NCI-H146 treated with DMSO at 0.1 percent for 48 hours (cell line): ENCODE data around the gene CSPG5.

Experiments used
- DNase-seq: peaks from one replicate; lab custom pipeline; 2025; ENCODE audit not compliant: unreplicated experiment; lab: John Stamatoyannopoulos, UW

The CSPG5 gene

DNA sequence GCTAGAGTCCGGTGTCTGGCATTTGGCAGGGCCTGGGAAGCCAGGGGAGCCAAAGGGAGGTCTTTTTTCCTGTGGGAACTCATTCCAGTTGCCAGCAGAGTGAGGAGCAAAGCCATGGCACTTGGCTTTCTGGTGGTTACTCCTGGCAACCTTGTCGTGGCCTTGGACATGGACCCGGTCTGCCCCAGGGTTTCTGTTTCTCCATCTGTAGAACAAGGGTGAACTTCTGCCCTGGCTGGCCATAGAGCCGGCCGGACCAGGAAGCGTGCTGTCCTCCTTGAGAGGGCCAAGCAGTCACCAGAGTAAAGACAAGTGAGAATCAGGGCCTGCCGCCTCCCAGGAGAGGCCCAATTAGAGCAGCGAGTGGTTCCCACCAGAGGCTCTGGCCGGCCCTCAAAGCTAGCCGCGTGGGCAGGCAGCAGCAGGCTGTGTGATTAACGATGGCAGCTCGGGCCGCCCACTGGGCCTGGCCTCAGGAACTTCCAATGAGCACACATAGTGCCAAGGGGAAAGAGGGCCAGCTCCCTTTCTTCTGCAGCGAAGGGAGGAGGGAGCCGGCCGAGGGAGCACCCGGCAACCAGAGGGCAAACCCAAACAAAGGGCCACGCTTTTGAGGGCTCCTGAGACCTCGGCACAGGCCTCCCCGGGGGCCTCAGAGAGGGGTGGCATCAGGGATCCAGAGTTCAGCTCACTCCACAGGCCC, 36.0 kb downstream of the CSPG5 start:
- no peak for DNase-seq

DNA sequence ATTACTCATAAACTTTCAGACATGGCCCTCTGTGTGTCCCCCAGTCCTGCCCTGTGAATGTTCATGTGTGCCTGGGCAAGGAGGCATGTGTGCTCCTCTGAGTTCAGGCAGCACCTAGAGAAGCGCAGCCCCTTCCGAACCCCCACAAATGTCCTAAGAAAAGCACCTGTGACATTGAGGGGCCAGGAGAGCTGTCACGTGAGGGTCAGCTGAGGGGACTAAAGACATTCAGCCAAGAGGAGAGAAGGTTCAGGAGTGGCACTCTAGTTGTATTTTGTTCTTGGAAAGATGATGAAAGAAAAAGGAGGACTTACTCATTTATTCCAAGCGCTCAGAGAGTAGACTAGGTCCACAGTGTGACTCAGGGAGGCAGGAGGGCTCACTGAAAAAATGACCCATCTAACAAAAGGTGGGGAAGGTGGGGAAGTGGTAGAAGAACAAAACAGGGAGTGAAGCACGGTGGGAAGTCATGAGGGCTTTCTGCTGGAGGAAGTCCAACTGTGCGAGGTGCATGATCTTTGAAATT, 37.0 kb downstream of the CSPG5 start:
- DNase-seq = no peak

DNA sequence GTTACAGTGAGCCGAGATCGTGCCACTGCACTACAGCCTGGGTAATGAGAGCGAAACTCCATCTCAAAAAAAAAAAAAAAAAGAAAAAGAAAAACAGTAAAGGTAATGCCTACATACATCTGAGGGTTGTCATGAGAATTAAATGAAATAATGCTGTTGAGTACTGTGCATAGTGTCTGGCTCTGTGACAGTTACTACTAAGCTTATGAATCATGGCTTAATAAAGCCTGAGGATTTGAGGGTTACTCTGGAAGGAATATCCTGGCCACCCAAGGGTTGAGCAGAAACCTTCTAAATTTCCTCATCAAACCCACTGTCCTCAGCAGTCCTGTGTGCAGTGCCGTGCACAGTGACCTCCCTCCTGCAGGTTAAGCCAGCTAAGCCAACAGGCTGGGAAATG, 38.4 kb downstream of the CSPG5 start:
- no peak for DNase-seq

DNA sequence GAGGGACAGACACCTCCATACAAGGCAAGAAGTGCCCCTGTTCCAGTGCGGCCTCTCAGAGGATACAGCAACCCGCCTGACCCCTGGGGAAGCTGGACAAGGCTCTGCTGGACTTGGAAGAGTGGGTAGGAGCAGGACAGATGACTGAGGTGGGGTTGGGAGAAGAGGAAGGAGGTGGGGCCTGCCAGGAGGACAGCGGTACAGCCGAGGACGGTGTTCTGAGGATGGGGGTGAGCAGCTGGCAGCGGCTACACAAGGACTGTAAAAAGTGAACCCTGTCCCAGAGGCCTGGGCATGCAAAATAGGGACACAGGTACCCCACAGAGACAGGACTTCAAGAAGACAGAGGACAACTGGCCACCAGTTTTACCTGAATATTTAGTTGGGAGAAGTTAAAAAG, 41.7 kb downstream of the CSPG5 start:
- DNase-seq = no peak

DNA sequence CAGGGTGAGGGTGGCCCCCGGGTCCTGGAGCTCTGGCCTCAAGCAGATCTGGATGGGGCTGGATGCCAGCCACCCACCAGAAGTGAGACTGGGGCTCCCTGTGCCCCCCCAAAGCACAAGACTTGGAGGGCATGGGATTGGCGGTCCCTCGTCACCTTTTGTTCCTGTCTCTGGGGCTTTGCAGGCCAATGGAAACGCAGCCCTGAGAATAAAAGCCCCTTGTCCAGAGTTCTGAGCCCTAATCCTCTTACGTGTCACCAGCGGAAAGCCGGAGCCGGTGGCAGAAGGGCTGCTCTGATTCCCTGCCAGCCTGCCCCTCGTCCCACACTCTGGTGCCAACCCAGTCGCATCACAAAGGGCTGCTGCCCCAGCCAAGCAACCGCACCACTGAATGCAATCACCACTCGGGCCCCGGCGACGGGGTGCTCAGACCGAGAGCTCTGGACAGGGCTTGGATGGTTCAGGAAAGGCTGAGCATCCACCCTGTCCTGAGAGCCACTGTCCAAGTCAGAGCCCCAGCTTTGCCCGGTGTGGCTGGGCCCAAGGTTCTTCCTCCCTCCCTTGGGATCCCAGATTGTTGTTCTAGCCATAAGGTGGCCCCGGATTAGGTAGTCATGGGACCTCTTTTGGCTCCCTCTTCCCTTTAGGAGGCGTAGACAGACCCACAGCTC, 42.3 kb downstream of the CSPG5 start:
- no peak for DNase-seq

DNA sequence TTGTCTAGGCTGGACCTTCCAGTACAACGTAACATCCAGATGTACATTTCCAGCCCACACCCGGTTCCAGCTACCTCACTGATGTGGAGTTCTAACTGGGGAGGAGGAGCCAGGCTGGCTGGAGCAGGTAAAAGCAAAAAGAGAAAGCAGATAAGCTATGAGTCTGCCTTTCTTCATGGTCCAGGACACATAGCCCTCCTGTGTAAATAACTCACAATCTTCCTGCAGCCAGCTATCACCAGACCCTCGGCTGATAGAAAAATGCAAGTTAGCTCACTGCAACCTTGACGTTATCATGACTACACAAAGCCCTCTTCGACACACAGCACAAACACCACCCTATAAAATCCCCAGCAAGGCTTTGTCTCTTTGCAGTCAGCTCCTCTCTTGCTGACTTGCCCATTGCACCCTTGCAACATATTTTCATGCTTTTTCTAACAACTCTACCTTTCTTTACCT, 44.6 kb downstream of the CSPG5 start:
- DNase-seq = no peak

DNA sequence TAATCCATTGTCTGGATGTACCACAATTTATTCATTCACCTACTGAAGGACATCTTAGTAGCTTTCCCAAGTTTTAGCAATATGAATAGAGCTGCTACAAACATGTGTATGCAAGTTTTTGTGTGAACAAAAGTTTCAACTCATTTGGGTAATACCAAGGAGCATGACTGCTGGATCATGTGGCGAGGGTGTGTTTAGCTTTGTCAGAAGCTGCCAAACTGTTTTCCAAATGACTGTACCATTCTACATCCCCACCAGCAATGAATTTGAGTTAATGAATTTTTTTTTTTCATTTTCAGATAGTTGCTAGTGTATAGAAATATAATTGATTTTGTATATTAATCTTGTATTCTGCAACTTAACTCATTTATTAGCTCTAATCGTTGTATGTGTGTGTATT, 45.2 kb downstream of the CSPG5 start:
- DNase-seq = no peak

DNA sequence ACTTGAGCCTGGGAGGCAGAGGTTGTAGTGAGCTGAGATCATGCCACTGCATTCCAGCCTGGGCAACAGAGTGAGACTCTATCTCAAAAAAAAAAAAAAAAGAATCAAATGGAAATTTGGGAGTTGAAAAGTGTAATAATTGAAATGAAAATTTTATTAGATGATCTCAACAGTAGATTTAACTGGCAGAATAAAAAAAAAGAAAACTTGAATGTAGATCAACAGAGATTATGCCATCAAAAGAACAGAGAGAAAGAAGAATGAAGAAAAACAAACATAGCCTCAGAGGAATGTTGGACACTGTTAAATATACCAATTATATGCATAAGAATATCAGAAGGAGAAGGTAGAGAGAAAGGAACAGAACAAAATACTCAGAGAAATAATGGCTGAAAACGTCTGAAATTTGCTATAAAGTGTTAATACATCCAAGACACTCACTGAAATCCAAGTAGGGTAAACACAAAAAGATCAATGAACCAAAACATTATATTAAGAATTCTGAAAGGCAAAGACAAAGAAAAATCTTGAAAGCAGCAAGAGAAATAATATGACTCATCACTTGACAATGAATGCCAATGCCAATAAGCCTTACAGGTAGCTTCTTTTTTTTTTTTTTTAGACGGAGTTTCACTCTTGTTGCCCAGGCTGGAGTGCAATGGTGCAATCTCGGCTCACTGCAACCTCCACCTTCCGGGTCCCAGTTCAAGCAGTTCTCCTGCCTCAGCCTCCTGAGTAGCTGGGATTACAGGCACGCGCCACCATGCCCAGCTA, 50.5 kb downstream of the CSPG5 start:
- DNase-seq = no peak

DNA sequence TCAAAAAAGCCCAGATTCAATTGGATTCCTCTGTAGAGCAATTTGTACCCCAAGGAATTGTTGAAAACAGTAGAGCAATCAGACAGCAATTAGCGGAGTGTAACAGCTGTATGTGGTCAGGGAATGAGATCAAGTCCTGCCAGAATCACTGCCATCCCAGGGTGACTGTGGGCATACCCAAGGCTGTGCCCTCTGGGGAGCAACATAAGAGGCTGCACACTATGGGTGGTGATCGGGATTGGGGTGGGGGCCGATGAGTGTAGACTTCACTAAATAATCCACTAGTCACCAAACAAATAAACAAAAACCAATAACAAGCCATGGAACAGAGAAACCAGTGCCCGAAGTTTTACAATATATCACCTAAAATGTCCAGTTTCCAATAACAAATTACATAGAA, 53.0 kb downstream of the CSPG5 start:
- no peak for DNase-seq

DNA sequence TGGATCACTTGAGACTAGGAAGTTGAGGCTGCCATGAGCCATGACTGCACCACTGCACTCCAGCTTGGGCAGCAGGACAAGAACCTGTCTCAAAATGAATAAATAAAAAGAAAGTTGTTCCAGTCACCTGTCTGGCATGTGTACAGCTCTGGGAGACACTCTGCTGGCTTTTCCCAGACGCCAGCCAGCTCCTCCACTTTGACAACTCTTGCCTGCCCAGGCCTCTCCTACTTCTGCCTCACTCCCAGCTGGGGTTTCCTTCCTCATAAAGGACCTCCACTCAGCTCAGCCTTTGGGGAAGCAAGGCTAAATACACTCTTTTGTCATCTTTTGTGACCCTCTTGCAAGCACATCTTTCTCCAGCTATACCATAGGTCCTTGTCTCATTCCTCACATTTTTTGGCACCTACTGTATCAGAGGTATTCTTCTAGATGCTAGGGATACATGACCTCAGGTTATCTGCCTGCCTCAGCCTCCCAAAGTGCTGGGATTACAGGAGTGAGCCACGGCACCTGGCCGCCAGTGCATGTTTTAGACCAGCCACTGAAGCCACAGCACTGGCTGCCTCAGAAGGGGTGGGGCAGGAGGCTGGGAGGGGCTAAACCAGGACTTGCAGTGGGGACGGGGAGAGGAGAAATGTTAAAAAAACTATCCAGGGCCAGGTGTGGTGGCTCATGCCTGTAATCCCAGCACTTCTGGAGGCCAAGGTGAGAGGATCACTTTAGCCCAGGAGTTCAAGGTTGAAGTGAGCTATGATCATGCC, 55.2 kb downstream of the CSPG5 start:
- DNase-seq = no peak

DNA sequence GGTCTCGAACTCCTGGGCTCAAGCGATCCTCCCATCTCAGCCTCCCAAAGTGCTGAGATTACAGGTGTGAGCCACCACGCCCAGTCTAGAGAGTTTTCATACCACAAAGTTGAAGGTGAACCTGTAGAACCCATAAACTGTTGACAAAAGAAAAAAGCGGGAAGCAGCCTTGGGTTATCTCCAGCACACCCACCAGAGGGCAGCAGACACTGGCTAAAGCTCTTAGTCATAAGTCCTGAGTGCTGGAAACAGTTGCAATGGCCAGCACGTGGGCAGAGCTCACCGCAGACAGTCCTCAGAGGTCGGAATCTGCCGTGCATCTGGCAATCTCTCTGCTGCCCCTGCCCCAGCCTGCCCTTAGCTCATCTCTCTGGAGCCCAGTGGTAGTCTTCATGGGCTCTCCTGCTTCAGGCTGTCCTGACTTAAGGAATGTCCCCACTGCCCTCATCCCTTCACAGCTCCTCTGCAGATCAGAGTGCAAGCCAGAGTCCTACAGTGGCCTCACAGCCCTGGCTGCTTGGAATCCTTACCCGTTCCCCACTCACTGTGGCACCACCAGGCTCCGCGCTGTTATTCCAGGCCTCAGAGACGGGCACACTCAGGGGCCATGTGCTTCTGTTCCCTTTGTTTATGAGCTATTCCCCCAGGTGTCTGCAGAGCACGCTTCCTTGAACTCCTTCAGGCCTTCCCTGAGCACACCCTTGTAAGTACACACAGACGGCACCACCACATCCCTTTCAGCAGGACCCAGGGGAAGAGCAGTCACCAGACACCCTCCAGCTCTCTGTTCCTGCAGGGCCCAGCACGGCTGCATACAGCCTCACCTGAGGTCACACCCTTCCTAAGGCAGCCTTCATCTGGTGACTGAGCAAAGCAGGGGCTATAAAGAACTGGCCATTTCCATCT, 56.3 kb downstream of the CSPG5 start:
- DNase-seq = peak; percentile 68

DNA sequence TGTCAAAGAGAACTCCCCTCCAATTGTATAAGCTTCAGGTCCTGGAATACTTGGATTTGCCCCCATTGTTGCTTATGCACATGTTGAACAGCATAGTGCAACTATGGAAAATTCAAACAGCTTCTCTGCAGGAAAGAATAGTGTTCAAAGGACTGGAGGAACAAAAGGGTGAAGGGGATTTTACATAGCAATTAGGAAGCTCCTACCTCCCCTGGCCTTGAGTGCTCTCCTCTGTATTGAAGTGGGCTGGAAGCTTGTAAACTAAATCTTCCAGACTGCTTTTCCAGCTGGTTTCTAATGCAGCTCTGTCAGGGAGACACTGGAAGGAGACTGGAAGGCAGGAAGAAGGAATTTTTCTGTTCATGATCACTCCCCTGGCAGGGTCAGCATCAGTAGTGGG, 57.9 kb downstream of the CSPG5 start:
- no peak for DNase-seq

DNA sequence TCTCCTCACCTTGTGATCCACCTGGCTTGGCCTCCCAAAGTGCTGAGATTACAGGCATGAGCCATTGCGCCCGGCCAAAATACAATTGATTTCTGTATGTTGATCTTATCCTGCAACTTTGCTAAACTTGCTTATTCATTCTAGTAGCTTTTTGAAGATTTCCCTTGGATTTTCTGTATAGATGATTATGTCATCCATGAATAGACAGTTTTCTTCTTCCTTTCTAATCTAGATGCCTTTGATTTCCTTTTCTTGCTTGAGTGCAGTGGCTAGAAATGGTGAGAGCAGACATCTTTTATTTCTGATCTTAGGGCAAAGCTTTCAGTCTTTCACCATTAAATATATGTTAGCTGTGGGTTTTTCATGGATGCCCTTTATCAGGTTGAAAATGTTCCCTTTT, 60.7 kb downstream of the CSPG5 start:
- DNase-seq = no peak

DNA sequence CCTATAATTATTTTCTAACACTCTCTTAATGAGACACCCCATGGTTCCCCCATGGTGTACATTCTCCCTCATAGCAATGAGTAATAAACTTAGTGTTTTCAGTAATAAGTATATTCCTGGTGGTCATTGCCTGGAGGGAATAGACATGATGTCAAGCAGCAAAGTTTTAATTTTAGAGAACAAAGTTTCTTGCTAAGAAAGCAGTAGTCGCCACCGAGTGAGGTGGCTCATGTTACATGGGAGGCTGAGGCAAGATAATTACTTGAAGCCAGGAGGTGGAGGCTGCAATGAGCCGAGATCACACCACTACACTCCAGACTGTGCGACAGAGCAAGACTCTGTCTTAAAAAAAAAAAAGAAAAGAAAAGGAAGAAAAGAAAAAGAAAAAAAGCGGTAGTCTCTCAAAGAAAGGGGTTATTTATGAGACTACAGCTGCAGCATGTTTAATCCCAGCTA, 62.8 kb downstream of the CSPG5 start:
- DNase-seq = no peak

DNA sequence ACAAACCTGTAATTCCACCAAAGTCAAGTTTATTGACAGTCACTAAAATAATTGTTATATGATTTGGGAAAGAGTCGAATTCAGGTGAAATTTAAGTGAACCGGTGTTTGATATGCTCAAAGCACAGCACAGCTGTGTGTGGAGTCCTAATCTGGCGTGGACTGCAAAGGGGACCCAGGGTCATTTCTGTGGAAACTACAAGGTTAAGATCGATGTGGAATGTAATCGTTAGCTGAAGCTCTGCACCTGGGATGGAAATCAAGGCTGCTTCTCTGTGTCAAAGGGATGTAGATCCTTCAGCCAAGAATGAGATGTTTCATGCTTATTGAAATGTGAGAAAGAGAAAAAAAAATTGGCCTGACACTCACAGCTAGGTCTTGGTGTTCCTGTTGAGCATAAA, 63.6 kb downstream of the CSPG5 start:
- DNase-seq = no peak

DNA sequence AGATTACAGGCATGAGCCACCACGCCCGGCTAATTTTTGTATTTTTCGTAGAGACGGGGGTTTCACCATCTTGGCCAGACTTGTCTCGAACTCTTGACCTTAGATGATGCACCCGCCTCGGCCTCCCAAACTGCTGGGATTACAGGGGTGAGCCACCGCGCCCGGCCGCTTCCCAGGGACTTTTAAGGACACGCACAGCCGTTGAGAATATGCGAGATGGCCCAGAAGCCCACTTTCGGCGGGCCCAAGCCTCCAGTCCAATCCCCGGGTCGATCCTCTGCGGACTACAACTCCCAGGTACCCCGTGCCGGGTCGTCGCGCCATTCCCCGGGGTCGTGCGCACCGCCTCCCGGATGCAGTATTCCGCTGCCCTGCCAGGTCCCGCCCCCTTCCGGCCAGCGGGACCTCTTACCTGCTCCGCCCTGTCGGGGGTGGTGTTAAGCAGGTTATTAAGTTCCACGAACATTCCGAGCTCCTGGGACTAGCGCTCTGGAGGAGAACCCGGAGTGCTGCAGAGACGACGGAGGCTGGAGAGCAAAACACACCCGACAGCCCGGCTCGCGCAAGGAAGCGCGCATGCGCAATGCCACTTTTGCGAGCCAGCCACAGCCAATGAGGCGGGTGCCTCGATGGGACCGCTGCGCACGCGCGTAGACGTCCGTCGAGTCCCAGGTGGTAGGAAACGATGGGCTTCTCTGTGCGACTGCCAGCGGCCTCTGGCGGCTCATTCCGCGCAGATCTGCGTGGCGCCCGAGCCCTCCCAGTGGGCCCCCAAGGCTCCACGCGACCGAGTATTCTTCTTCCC, 65.3 kb downstream of the CSPG5 start, which contains the start of gene ELP6:
Gene ELP6, minus strand, starts transcription at position 588 of the 805 bp plus-strand sequence. Its CDS starts 122 bp downstream, at position 466.
- DNase-seq = peak; percentile 88

DNA sequence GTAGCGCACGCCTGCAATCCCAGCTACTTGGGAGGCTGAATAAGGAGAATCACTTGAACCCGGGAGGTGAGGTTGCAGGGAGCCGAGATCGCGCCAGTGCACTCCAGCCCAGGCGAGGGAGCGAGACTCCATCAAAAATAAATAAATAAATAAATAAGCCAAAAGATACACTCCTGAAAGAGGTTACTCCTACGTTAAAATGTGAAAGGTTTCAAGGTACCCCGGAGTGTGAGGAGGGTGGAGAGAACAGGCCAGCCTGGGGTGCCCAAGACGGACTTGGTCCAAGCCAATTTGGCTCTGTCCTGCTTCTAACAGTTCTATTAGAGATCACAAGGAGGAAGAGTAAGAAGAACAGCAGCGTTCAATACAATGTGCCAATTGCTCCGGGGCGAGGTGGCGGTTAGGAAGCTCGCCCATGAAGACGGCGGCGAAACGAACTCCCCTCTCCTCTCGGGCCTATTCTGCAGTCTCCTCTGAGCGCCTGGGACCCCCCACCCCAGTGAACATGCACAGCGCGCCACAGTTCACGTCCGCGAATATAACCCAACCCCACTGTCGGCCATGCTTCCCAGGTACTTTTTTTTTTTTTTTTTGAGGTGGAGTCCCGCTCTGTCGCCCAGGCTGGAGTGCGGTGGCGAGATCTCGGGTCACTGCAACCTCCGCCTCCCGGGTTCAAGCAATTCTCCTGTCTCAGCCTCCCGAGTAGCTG, 66.1 kb downstream of the CSPG5 start:
- DNase-seq = no peak
